HG03354 (cell line): ENCODE data around the gene TRERF1.

Experiments
- ATAC-seq: cut with Tn5 transposase; IDR thresholded peaks from one replicate; pipeline ENCODE4 v1.9.1; 2021; ENCODE audit warnings: mild to moderate bottlenecking; ENCODE audit not compliant: unreplicated experiment, poor library complexity, severe bottlenecking

The TRERF1 gene

GRCh38 chr6:42401613-42401951 lies 50.1 kb downstream of the TRERF1 start:
- no peak for ATAC-seq

DNA sequence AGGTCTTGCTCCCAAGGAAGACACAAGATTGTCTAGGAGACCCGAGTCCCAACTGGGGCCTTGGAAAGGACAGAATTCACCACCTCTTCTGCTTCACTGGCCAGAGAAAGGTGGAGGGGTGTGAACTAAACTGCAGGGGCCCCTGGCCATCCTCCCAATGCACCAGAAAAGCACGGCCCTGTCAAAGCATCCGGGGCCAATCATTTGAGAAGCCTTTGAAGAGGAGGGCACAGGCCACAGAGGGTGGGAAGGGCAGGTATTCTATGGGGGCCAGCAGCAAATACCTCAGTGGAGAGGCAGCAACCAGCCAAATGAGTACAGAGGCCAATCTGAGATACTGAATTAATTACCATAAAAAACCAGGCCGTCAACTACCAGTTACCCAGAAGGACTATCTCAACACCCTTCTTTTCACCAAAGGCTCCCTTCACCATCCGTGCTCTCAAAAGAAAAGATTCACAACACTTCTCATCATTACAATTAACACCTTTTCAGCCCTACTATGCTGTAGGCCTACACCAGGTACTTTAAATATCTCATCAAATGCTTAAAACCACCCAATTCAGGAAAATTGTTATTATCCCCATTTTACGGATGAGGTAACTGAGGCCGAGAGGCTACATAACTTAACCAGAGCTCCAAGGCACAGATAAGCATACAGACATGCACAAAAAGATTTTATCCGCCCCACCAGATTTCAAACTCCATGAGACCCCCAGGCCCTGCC lies 50.7 kb downstream of the TRERF1 start:
- ATAC-seq: no peak

GRCh38 chr6:42400061-42400760 lies 51.5 kb downstream of the TRERF1 start:
- ATAC-seq: no peak

DNA sequence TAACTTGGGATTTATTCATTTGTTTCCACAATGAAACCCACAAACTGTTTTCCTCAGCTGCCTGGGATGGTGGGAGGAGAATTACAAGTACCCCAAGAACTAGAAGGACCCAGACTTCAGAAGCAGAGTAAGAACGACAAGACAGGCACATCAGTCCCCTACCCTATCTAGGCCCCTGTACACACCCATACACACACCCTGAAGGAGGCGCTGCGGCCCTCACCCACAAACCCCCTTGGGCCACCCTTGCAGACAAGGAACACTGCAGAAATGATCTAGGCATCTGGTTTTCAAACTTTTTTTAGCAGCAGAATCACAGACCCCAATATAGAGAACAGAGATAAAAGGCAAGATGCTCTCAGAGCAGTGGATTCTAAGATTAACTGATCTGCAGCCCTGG lies 55.0 kb downstream of the TRERF1 start:
- ATAC-seq: no peak

- ATAC-seq: no peak
Observed at GRCh38 chr6:42394881-42395620, 56.7 kb downstream of the TRERF1 start.

DNA sequence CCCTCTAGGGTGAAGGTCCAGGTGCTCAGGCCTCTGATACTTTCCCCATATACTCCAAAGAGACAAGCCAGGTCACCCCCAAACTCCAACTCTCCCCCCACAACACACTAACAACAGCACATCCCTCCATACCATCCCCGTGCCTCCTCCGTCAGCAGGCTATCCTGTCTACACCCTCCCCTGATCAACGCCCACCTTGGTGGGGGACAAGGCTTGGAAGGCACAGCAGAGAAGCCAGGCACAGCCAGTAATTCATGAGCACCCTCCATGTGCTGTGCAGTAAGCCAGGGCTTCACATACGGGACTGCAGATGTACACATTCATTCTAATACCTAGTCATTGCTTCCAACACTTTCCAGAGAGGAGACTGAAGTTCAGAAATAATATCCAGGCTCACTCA lies 57.6 kb downstream of the TRERF1 start:
- no peak for ATAC-seq

- ATAC-seq: no peak
Observed at GRCh38 chr6:42393339-42393738, 58.4 kb downstream of the TRERF1 start.

DNA sequence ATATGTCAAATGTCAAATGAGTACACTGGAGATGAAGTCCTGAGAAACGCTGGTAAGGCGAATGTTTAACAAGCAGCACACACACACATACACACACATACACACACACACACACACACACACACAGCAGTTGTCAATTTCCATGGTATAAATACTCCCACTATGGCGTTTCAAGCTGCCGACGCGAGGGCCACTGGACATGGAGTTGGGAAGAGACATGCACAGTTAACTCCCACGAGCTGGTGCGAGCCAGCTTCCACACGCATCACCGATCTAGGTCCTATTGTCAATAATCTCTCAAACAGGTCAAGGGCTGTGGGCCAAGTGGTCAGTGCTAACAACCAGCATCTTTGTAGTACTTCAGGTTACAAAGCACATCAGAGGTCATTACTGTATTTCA lies 58.9 kb downstream of the TRERF1 start:
- no peak for ATAC-seq

- no peak for ATAC-seq
Observed at GRCh38 chr6:42391441-42391840, 60.3 kb downstream of the TRERF1 start.

DNA sequence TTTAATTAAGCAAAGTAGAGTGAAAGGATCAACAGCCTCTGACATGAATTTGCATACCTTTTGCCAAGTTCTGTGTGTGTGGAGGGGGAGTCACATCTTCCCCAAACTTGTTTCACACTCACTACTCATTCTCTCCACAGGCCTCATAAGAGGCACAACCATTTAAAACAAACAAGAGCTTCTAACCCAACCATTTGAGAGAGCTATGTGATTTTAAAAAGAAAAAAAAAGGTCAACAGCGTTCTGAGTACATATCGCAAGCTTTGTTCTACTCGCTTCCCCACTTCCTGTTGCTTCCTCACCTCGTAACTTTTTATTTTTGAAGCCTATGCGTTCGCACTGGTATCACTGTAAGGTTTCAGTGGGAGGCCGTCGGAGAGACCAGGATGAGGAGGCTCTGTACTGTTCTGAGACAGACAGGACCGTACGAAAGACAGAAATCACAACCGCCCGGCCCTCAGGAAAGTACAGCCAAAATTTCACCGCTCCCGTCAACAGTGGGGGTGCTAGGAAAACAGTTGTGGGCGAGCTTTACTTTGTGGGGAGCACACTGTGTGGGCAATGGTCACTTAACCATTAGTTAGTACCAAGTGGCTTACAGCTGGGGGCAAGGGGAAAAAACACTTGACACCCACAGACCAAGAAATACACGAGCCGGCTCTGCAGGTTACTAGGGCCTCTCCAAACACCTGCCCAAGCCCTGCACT lies 61.3 kb downstream of the TRERF1 start:
- ATAC-seq: no peak

DNA sequence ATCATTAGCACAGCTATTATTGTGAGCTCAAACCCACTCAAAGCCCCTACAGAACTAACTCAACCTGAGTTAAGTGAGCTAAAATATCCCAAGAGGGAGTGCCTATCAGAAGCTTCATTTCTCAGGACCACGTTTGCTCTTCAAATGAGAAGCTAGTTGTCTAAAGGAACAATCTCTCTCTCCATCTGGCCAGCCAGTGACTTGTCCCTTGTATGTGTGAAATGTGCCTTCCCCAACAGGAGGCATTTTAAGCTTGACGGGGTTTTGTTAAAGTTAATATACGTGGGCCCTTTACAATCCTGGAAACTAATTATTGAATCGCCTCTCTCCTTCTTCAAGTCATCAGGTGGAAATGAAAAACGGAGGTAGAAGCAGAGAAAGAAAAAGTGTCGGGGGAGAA lies 62.0 kb downstream of the TRERF1 start:
- ATAC-seq: no peak

DNA sequence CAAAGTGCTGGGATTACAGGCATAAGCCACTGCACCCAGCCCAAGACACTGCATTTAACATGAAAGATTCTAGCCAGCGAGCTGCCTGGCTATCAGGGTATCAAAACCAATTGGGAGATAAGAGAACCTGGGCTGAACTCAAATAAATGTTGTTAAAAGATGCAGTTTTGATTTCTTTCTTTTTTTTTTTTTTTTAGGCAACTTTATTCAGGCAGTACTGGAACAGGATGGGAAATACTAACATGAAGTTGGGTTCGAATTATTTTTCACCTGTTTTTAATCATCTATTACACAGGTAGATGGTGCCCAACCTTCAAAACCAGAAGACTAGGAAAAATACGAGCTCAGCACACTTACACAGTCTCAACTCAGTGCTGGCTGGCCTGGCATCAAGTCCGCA lies 63.7 kb downstream of the TRERF1 start:
- ATAC-seq: no peak

GRCh38 chr6:42387336-42387735 lies 64.4 kb downstream of the TRERF1 start:
- no peak for ATAC-seq

- ATAC-seq: no peak
Observed at GRCh38 chr6:42385339-42385738, 66.4 kb downstream of the TRERF1 start.

GRCh38 chr6:42383421-42384205 lies 68.1 kb downstream of the TRERF1 start:
- ATAC-seq: no peak

DNA sequence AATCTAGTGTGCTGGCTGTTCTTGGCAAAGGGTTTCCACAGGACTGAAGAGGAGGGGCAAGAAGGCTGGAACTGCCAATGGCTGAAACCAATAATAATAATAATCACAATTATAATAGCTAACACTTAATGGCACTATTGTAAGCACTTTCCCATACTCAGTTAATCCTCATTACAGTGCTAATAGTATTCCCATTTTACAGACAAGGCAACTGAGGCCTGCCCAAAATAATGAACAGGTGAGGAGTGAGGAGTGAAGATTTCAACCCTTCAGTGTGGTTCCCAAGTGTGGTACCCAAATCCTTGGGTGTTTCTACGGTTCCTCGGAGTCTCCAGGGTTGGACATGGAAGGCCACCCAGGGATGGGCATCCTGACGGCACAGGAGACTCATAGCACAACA lies 69.9 kb downstream of the TRERF1 start:
- no peak for ATAC-seq

DNA sequence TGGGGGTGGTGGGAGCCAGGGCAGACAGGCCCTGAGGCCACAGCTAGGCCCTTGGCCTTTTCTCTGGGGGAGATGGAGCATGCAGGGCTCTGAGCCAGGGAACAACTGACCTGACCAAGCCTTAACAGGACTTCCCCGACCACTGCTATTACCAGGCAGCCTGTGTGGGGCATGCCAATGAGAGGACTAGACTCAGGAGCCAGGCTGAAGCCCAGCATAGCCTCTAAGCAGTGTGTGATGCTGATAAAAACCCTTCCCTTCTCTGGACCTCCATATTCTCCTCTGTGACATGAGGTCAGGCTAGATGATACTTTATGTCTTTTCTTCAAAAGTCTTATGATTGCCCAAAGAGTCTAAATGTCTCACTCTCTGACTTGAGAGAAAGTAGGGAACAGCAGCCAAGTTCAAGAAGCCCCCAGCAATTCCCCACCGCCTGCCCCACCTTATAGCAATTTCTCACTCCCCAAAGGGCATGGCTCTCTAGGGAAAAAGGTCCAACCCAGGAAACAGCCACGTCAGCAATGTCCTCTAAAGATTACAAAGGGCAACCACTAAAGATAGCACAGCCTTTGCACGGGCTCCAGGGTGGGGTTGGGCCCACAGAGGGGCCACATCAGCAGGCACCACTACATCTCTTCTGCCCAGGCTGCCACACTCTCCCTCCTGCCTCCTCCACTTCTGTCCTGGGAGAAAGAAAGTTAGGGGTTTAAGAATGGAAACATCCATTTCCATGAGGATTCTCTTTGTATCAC lies 71.3 kb downstream of the TRERF1 start:
- ATAC-seq: no peak

DNA sequence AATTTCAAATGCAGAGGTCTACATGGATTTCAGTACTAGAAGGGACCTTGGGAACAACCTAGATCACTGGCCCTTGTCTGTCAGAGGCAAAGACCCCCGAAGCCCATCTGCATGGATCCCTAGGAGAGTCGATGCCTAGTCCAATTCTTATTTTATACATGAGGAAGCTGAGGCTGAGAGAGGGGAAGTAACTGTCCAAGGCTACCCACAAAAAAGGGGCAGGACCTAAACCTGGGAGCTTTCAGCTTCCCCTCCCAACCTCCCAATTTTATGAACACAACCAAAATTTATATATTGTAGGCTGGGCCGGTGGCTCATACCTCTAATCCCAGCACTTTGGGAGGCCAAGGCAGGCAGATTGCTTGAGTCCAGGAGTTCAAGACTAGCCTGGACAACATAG lies 73.2 kb downstream of the TRERF1 start:
- ATAC-seq: no peak

DNA sequence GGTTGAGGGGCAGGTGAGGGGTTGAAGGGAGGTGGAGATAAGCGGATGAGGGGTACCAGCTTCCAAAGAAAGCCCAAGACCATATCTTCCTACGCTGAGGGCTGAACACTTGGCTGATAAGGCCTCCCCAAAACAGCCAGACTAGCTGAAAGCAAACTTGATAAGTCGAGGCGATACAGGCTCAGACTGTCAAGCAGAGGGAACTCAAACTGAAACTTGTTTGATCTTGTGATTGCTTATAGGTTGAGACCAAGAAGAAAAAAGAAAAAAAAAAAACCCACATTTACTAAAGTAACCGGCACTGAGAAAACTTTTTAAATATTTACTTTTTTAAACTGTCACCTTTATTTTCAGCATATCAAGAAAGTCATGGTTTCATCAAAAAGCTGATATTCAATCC lies 73.6 kb downstream of the TRERF1 start:
- ATAC-seq: no peak
